NCI-H1436 (cell line): ENCODE measurements around the gene AFDN.

Experiments used
- DNase-seq: peaks from one replicate; lab custom pipeline; 2025; lab: John Stamatoyannopoulos, UW

AFDN gene

GRCh38 chr6:167817729-167818128 lies 9.0 kb upstream of the AFDN start:
- DNase-seq = no peak

GRCh38 chr6:167819576-167819975 lies 7.1 kb upstream of the AFDN start:
- DNase-seq = no peak

GRCh38 chr6:167820681-167821080 lies 6.0 kb upstream of the AFDN start:
- no peak for DNase-seq

- no peak for DNase-seq
Observed at GRCh38 chr6:167824591-167825331, 1.9 kb upstream of the AFDN start.

- DNase-seq = no peak
Observed at GRCh38 chr6:167825332-167826229, 1.1 kb upstream of the AFDN start.

GRCh38 chr6:167826230-167826895 lies 348 bp upstream of the AFDN start:
- peak; percentile 64 for DNase-seq

- peak; percentile 8 for DNase-seq
Observed at GRCh38 chr6:167827583-167828324, 1.0 kb downstream of the AFDN start.

GRCh38 chr6:167828325-167828956 lies 1.7 kb downstream of the AFDN start:
- no peak for DNase-seq

- DNase-seq = no peak
Observed at GRCh38 chr6:167829513-167829912, 2.8 kb downstream of the AFDN start.

GRCh38 chr6:167831281-167831828 lies 4.6 kb downstream of the AFDN start:
- DNase-seq = no peak

- no peak for DNase-seq
Observed at GRCh38 chr6:167832497-167833395, 6.0 kb downstream of the AFDN start.

- no peak for DNase-seq
Observed at GRCh38 chr6:167833396-167833763, 6.7 kb downstream of the AFDN start.

GRCh38 chr6:167835260-167835659 lies 8.5 kb downstream of the AFDN start:
- no peak for DNase-seq

GRCh38 chr6:167836721-167837120 lies 10.0 kb downstream of the AFDN start:
- DNase-seq = no peak

GRCh38 chr6:167838207-167838748 lies 11.6 kb downstream of the AFDN start:
- no peak for DNase-seq

- DNase-seq = peak; percentile 11
Observed at GRCh38 chr6:167839343-167839742, 12.6 kb downstream of the AFDN start.

- no peak for DNase-seq
Observed at GRCh38 chr6:167839755-167840154, 13.0 kb downstream of the AFDN start.

GRCh38 chr6:167840160-167840525 lies 13.4 kb downstream of the AFDN start:
- no peak for DNase-seq

- DNase-seq = no peak
Observed at GRCh38 chr6:167840526-167841179, 13.9 kb downstream of the AFDN start.
